Muscle layer of duodenum (tissue), 2 donors: ENCODE measurements around the gene ZNF423.
"Not testable (repeated sequence)": the region's sequence is repeated elsewhere in the genome, so short reads cannot be mapped to it uniquely, and the experiment has no call there.

Source experiments
- H3K27ac ChIP-seq: one replicate; pipeline ENCODE4 v1.7.0; 2013; ENCODE audit warnings: mild to moderate bottlenecking, low read length
- H3K27me3 ChIP-seq: one replicate; pipeline ENCODE4 v1.7.0; 2013; ENCODE audit warnings: low read depth, mild to moderate bottlenecking, control low read depth, low read length
- H3K36me3 ChIP-seq, 2 donors: one replicate each; pipeline ENCODE4 v1.7.0; 2013; ENCODE audit warnings: low read length in 2 of 2, control low read depth in 1 of 2, mild to moderate bottlenecking in 1 of 2; ENCODE audit not compliant: insufficient read depth in 2 of 2, control insufficient read depth in 1 of 2
- H3K4me1 ChIP-seq, 2 donors: one replicate each; pipeline ENCODE4 v1.7.0; 2013; ENCODE audit warnings: low read length in 2 of 2, mild to moderate bottlenecking in 2 of 2, control low read depth in 1 of 2, moderate library complexity in 1 of 2; ENCODE audit not compliant: insufficient read depth in 2 of 2, control insufficient read depth in 1 of 2
- H3K4me3 ChIP-seq, 2 donors: one replicate each; pipeline ENCODE4 v1.7.0; 2013; ENCODE audit warnings: low read length in 2 of 2, low read depth in 1 of 2, mild to moderate bottlenecking in 1 of 2
- H3K9me3 ChIP-seq, 2 donors: one replicate each; pipeline ENCODE4 v1.7.0; 2013; ENCODE audit warnings: low read length in 2 of 2, control low read depth in 1 of 2, mild to moderate bottlenecking in 1 of 2; ENCODE audit not compliant: control insufficient read depth in 1 of 2
- donor health status: healthy.

The ZNF423 gene

GRCh38 chr16:49515016-49515565 is 340.8 kb downstream of the ZNF423 start:
- H3K9me3 ChIP-seq, result no peaks in the 10 kb centered on the region
- no peaks in the 10 kb centered on the region for H3K36me3 ChIP-seq
- no peaks in the 10 kb centered on the region for H3K4me1 ChIP-seq
- no peak overlapping the region for H3K27ac ChIP-seq
- H3K27me3 ChIP-seq, result no peaks in the 10 kb centered on the region
- H3K4me3 ChIP-seq, result no peak overlapping the region

DNA sequence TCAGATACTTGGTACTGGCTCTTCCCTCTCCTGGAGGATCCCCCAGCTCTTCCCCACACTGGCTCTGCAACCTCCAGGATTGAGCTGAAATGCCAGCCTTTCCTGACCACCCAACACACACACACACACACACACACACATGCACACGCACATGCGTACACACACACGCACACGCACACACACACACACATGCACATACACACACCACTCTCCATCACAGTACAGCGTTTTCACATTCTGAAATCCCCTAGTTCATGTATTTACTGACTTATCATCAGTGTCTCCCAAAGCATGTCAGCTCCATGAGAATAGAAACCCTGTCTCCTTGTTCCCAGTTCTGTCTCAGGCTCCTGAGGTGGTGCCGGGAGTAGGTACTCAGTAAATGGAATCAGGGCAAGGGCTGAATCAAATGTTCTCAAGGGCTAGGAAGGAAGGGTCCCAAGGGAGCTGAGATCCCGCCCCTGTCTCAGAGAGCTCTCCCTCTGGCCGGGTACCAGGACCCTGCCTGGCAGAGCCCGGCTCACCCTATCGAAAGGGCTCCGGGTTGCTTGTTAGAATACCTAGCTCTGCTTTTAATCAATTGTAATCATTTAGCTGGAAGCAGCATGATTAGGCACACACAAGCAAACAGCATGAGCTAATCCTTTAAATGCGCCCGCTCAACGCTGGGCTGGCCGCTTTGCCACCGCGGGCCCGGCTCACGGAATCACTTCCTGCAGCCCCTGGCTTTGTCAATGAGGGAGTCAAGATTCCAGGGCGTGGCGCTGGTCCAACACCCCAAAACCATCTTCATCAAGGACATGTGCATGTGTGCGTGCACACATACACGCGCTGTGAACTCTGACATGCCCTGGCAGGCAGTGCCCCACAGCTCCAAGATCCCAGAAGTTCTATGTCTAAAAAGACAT is 341.6 kb downstream of the ZNF423 start:
- H3K4me3 ChIP-seq, result no peak overlapping the region
- no peak overlapping the region for H3K27ac ChIP-seq
- H3K4me1 ChIP-seq, result no peaks in the 10 kb centered on the region
- no peaks in the 10 kb centered on the region for H3K36me3 ChIP-seq
- no peaks in the 10 kb centered on the region for H3K9me3 ChIP-seq
- H3K27me3 ChIP-seq, result no peaks in the 10 kb centered on the region

DNA sequence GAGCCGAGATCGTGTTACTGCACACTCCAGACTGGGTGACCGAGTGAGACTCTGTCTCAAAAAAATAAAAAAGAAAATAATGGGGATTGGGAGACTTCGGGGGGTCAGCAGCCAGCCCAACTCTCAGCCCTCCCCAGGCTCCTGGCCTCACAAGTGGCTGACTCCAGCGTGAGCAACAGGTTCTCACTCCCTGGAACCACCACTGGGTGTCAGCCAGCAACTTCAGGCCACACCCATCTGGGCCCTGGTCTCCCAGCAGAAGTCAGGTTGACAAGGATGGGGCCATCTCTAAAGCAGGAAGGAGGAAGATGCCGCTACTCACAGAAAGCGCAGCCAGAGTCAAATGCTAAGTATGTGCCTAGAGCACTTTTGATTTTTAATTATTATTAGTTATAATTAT is 342.9 kb downstream of the ZNF423 start:
- no peak overlapping the region for H3K4me3 ChIP-seq
- no peaks in the 10 kb centered on the region for H3K4me1 ChIP-seq
- no peaks in the 10 kb centered on the region for H3K9me3 ChIP-seq
- H3K36me3 ChIP-seq, result no peaks in the 10 kb centered on the region
- H3K27ac ChIP-seq, result no peak overlapping the region
- H3K27me3 ChIP-seq, result no peaks in the 10 kb centered on the region

DNA sequence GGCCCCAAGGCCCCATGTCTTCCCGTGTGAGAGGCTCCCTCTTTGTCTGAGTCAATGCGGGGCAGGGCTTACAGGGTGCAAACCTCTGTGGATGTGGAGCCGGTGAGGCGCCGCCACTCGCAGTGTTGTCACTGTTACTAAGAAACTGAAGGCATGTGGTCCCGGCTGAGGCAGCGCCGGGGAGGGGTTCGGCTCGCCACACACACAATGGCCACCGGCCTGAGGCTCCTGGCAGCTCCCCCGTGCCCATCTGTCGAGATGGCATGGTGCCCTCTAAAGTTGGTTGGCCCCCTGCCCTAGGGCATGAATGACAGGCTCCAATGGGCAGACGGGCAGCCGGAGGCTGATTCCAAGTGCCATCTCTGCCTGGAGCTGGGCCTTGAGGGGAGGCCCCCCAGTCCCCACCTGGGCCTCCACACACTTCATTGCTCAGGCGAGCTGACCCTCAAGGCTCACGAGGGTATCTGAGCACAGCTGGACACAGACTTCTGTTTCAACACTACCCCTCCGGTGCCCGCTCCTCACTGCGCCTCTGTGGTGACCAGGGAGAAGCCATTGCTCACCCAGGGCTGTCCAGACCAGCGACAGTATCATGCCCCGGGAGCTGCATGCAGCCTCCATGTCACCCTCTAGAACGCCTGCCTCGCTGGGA is 345.1 kb downstream of the ZNF423 start:
- Histone ChIP-seq H3K27ac (no peak overlapping the region), H3K4me3 (no peak overlapping the region), H3K9me3 (no peaks in the 10 kb centered on the region), H3K4me1 (no peaks in the 10 kb centered on the region), H3K27me3 (no peaks in the 10 kb centered on the region), H3K36me3 (no peaks in the 10 kb centered on the region)

- no peaks in the 10 kb centered on the region for H3K27me3 ChIP-seq
- H3K4me3 ChIP-seq, result no peak overlapping the region
- H3K4me1 ChIP-seq, result no peaks in the 10 kb centered on the region
- no peak overlapping the region for H3K27ac ChIP-seq
- H3K9me3 ChIP-seq, result no peaks in the 10 kb centered on the region
- H3K36me3 ChIP-seq, result no peaks in the 10 kb centered on the region
Observed at GRCh38 chr16:49510141-49510540, 345.8 kb downstream of the ZNF423 start.

DNA sequence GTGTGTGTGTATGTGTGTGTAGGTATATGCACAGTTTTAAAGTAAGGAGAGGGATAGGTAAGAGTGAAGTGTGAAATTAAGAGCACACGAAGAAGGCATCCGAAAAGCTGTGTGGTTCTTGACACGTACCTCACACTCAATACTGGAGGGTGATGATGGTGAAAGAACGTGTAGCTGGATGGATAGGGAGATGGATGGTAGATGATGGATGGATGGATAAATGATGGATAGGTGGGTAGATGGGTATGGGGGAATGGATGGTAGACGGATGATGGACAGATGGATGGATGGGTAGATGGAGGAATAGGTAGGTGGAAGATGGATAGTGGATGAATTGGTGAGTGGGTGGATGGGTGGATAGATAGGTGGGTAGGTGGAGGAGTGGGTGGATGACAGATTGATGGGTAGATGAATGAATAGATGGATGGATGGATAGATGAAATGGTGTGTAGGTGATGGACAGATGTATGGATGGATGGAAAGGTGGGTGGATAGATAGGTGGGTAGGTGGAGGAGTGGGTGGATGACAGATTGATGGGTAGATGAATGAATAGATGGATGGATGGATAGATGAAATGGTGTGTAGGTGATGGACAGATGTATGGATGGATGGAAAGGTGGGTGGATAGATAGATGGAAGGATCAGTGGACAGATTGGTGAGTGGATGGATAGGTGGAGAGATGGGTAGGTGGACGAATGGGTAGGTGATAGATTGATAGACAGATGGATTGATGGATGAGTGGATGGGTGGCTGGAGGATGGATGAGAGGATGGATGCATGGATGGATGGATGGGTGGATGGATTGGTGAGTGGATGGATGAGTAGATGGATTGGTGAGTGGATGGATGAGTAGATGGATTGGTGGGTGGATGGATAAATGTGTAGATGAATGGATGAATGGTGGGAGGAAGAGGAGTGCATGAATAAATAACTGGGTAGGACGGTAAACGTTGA is 349.6 kb downstream of the ZNF423 start:
- not testable (repeated sequence) for H3K4me1 ChIP-seq, H3K36me3 ChIP-seq, H3K4me3 ChIP-seq, H3K27ac ChIP-seq, H3K27me3 ChIP-seq, H3K9me3 ChIP-seq

GRCh38 chr16:49505556-49505955 is 350.4 kb downstream of the ZNF423 start:
- H3K36me3 ChIP-seq, result no peaks in the 10 kb centered on the region
- no peak overlapping the region for H3K27ac ChIP-seq
- H3K4me3 ChIP-seq, result no peak overlapping the region
- H3K9me3 ChIP-seq, result no peaks in the 10 kb centered on the region
- H3K27me3 ChIP-seq, result no peaks in the 10 kb centered on the region
- H3K4me1 ChIP-seq, result no peaks in the 10 kb centered on the region

GRCh38 chr16:49504626-49505025 is 351.3 kb downstream of the ZNF423 start:
- H3K4me3 ChIP-seq, result no peak overlapping the region
- no peaks in the 10 kb centered on the region for H3K9me3 ChIP-seq
- no peaks in the 10 kb centered on the region for H3K27me3 ChIP-seq
- H3K27ac ChIP-seq, result no peak overlapping the region
- H3K36me3 ChIP-seq, result no peaks in the 10 kb centered on the region
- H3K4me1 ChIP-seq, result no peaks in the 10 kb centered on the region

GRCh38 chr16:49504023-49504364 is 351.9 kb downstream of the ZNF423 start:
- Histone ChIP-seq H3K4me1 (no peaks in the 10 kb centered on the region), H3K27me3 (no peaks in the 10 kb centered on the region), H3K4me3 (no peak overlapping the region), H3K9me3 (no peaks in the 10 kb centered on the region), H3K27ac (no peak overlapping the region), H3K36me3 (no peaks in the 10 kb centered on the region)

DNA sequence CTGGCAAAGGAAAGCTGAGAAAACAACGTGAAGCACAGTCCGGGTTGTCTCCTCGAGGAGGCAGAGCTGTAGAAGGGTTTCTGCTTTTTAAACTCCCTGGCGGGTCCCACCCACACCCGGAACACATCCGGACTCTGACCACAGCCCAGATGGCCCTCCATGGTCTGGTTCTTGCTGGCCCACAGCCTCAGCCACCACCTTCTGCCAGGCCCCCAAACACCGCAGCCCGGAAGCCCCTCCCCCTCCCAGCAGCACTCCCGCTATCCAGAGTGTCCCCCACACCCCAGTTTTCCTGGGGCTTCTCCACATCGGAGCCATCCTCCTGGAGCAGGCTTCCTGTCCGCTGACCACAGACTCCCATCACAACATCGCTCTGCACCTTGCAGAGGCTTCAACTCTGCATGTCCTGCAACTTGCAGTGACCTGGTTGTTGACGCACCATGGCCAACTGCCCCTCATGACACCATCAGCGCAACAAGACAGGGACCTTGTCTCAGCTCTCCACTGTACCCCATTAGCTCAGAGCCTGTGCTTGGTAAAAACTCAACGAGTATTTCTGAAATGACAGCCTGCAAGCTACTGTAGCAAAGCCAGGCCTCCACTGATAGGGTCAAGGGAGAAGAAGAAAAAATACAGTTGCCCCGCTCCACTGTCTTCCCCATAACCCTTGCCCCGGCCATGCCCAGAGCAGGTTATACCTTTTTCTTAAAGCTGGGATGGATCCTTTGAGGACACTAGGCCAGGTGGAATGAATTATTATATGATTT is 352.5 kb downstream of the ZNF423 start:
- no peak overlapping the region for H3K4me3 ChIP-seq
- H3K9me3 ChIP-seq, result no peaks in the 10 kb centered on the region
- no peaks in the 10 kb centered on the region for H3K27me3 ChIP-seq
- H3K36me3 ChIP-seq, result no peaks in the 10 kb centered on the region
- no peak overlapping the region for H3K27ac ChIP-seq
- H3K4me1 ChIP-seq, result no peaks in the 10 kb centered on the region
